Muscle of leg (tissue), 11 donors: ENCODE results near the gene SHISA9. TPM values are rescaled to one million over a fixed set of nuclear protein-coding genes. Genes with fewer than 3 reads are reported as not detected.
A peak's percentile ranks its signal among the peaks of the same experiment; 100 is the strongest.

Experiments
- DNase-seq: peaks from one replicate; pipeline ENCODE4 v3.0.0; 2013
- H3K27ac ChIP-seq: one replicate; pipeline ENCODE4 v1.5.1; 2013; ENCODE audit warnings: mild to moderate bottlenecking, low read length, control low read depth
- H3K27me3 ChIP-seq: one replicate; pipeline ENCODE4 v1.6.1; 2013; ENCODE audit warnings: low read length; ENCODE audit not compliant: control insufficient read depth, insufficient read depth
- H3K36me3 ChIP-seq: one replicate; pipeline ENCODE4 v1.6.1; 2013; ENCODE audit warnings: low read length; ENCODE audit not compliant: control insufficient read depth, insufficient read depth
- H3K4me1 ChIP-seq: one replicate; pipeline ENCODE4 v1.6.1; 2013; ENCODE audit warnings: low read length; ENCODE audit not compliant: control insufficient read depth, insufficient read depth
- H3K4me3 ChIP-seq: one replicate; pipeline ENCODE4 v1.5.1; 2013; ENCODE audit warnings: low read length, control low read depth
- H3K9me3 ChIP-seq: replicated peaks from 2 replicates; pipeline ENCODE4 v1.6.1; 2013; ENCODE audit warnings: low read depth, low read length; ENCODE audit not compliant: control insufficient read depth
- WGBS: methylation state at CpG from one replicate; pipeline ENCODE4 v1.1.5; 2013; ENCODE audit warnings: missing lambda C conversion rate; ENCODE audit not compliant: insufficient coverage; 5-methylcytosine and 5-hydroxymethylcytosine counted together
- polyA plus RNA-seq, 8 donors: library from polyadenylated mRNA; unstranded; fragments of 120-200 nt; gene quantifications; one replicate each; pipeline versions ENCODE4 v1.2.1 to v1.2.3, GENCODE V29; 2013; ENCODE audit warnings: inconsistent platforms in 1 of 8, low replicate concordance in 1 of 8; ENCODE audit not compliant: insufficient read length in 8 of 8, insufficient read depth in 1 of 8
- total RNA-seq: library from RNA; stranded (reverse); fragments of 120-200 nt; gene quantifications from one replicate; pipeline ENCODE4 v1.2.4, GENCODE V29; 2013

SHISA9 gene
- total and polyA plus RNA-seq, 9 donors = 0.04 to 0.31 (median 0.14) TPM

DNA sequence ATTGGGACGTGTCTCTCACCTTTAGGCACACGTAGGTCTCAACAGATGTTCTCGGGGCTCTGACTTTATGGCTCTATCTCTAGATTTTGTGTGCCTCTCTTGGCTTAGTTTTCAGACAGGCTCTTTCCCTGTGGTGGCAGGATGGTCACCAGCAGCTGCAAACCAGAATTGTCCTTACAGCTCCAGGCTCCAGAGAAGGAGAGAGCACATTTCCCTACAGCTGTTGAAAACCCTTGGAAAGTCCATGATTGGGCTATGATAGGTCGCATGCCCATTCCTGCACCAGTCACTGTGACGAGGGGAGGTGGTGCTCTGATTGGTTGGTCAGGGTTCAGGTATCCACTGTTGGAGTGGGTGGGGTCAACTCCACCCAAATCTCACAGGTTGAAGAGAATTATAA, 41.5 kb downstream of the SHISA9 start:
- Histone ChIP-seq H3K27ac (no peak overlapping the region), H3K4me3 (no peak overlapping the region), H3K4me1 (no peaks in the 10 kb centered on the region), H3K27me3 (no peaks in the 10 kb centered on the region), H3K9me3 (no peaks in the 10 kb centered on the region), H3K36me3 (no peaks in the 10 kb centered on the region)
- 58% methylated on average over 5 of the region's 5 CpGs for WGBS
- no peak for DNase-seq

- 70% methylated on average over 2 of the region's 3 CpGs for whole genome bisulfite sequencing
- Histone ChIP-seq H3K27me3 (no peaks in the 10 kb centered on the region), H3K4me1 (no peaks in the 10 kb centered on the region), H3K9me3 (no peaks in the 10 kb centered on the region), H3K4me3 (no peak overlapping the region), H3K36me3 (no peaks in the 10 kb centered on the region), H3K27ac (no peak overlapping the region)
- no peak for DNase-seq
These were observed 42.9 kb downstream of the SHISA9 start for GRCh38 chr16:12944300-12944699.

GRCh38 chr16:12951392-12951791, 50.0 kb downstream of the SHISA9 start:
- no peak overlapping the region for H3K4me3 ChIP-seq
- no peaks in the 10 kb centered on the region for H3K36me3 ChIP-seq
- no CpG with 5 or more reads among the region's 1 CpG for WGBS
- DNase-seq = peak; percentile 11
- H3K9me3 ChIP-seq = no peaks in the 10 kb centered on the region
- H3K27ac ChIP-seq = no peak overlapping the region
- H3K27me3 ChIP-seq = no peaks in the 10 kb centered on the region
- H3K4me1 ChIP-seq = no peaks in the 10 kb centered on the region

- 80% methylated on average over 1 of the region's 4 CpGs for WGBS
- H3K36me3 ChIP-seq = no peaks in the 10 kb centered on the region
- H3K27ac ChIP-seq = no peak overlapping the region
- H3K9me3 ChIP-seq = no peaks in the 10 kb centered on the region
- no peaks in the 10 kb centered on the region for H3K27me3 ChIP-seq
- no peaks in the 10 kb centered on the region for H3K4me1 ChIP-seq
- H3K4me3 ChIP-seq = no peak overlapping the region
- DNase-seq = no peak
These were observed 50.6 kb downstream of the SHISA9 start for GRCh38 chr16:12951976-12952375.

- Histone ChIP-seq H3K9me3 (no peaks in the 10 kb centered on the region), H3K4me1 (no peaks in the 10 kb centered on the region), H3K27me3 (no peaks in the 10 kb centered on the region), H3K4me3 (no peak overlapping the region), H3K36me3 (no peaks in the 10 kb centered on the region), H3K27ac (no peak overlapping the region)
- DNase-seq = no peak
These were observed 57.0 kb downstream of the SHISA9 start for GRCh38 chr16:12958366-12958765.

GRCh38 chr16:12959072-12959471, 57.7 kb downstream of the SHISA9 start:
- no peak for DNase-seq
- Histone ChIP-seq H3K27me3 (no peaks in the 10 kb centered on the region), H3K36me3 (no peaks in the 10 kb centered on the region), H3K27ac (no peak overlapping the region), H3K9me3 (no peaks in the 10 kb centered on the region), H3K4me3 (no peak overlapping the region), H3K4me1 (no peaks in the 10 kb centered on the region)

DNA sequence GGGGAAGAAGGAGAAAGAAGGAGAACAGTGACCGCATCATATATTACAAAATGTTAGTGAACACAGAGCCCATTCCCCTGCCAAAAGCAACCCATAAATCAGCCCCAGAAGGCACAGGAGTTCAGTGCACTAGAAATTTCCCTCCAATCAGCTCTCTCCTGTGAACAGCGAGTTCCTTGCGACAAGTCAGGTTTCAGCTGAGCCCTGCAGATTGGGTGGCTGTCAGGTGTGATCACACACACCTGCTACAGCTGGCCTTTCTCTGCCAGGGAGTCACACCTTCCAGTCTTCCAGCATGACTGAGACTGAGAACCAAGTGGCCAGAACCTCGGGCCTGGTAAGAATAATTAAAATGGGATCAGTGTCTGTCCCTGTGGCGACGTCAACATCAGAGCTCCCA, 60.2 kb downstream of the SHISA9 start:
- no peak for DNase-seq

DNA sequence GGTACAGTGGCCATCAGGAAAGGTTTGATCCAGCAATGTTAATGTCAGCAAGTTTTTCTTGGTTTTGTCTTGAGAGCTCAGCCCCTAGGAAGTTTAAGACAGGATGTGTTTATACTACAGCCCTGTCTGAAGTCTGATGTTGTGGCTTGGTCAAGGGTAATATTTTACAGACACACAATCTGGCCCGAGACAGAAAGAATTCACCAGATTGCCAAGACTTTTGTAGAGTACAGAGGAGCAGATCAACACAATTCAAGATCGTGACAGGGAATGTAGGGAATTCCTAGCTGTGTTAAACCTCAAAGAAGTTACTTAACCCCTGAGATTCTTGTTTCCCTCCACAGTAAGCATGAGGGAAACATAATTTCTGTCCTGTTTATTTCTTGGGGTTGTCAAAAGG, 63.1 kb downstream of the SHISA9 start:
- no CpG with 5 or more reads among the region's 2 CpGs for WGBS
- Histone ChIP-seq H3K4me1 (no peaks in the 10 kb centered on the region), H3K9me3 (no peaks in the 10 kb centered on the region), H3K4me3 (no peak overlapping the region), H3K27me3 (no peaks in the 10 kb centered on the region), H3K36me3 (no peaks in the 10 kb centered on the region), H3K27ac (no peak overlapping the region)
- no peak for DNase-seq

More for the DNA sequence above, 60.2 kb downstream of the SHISA9 start:
- H3K27me3 ChIP-seq = no peaks in the 10 kb centered on the region
- no peaks in the 10 kb centered on the region for H3K9me3 ChIP-seq
- H3K27ac ChIP-seq = no peak overlapping the region
- H3K36me3 ChIP-seq = no peaks in the 10 kb centered on the region
- WGBS = 43% methylated on average over 4 of the region's 6 CpGs
- no peaks in the 10 kb centered on the region for H3K4me1 ChIP-seq
- no peak overlapping the region for H3K4me3 ChIP-seq

DNA sequence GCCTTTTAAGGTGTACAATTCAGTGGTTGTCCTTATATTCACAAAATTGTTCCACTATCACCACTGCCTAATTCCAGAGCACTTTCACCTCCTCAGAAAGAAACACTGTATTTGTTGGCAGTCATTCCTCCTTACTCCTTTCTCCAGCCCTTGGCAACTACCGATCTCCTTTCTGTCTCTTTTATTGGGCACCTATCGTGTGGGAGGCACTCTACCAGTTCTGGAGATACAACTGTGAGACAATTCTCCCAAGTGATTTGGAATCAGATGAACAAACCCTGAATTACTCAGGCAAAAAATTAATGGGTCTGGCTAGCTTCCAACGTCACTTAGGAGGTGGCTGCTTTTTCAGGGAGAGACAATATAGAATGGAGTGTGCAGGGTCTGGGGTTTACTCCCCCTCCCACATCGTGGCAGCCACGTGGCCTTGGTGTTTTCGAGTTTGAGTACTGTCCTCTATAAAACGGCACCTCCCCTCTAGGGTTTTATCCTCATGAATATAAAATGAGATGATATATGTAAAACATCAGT, 63.9 kb downstream of the SHISA9 start:
- no peak for DNase-seq
- Histone ChIP-seq H3K4me3 (no peak overlapping the region), H3K27ac (no peak overlapping the region), H3K36me3 (no peaks in the 10 kb centered on the region), H3K27me3 (no peaks in the 10 kb centered on the region), H3K9me3 (no peaks in the 10 kb centered on the region), H3K4me1 (no peaks in the 10 kb centered on the region)
- 26% methylated on average over 3 of the region's 7 CpGs for WGBS

GRCh38 chr16:12971241-12971640, 69.8 kb downstream of the SHISA9 start:
- Histone ChIP-seq H3K36me3 (no peaks in the 10 kb centered on the region), H3K9me3 (no peaks in the 10 kb centered on the region), H3K4me1 (no peaks in the 10 kb centered on the region), H3K4me3 (no peak overlapping the region), H3K27me3 (no peaks in the 10 kb centered on the region), H3K27ac (no peak overlapping the region)
- DNase-seq = peak; percentile 1
- 0% methylated on average over 1 of the region's 2 CpGs for WGBS

DNA sequence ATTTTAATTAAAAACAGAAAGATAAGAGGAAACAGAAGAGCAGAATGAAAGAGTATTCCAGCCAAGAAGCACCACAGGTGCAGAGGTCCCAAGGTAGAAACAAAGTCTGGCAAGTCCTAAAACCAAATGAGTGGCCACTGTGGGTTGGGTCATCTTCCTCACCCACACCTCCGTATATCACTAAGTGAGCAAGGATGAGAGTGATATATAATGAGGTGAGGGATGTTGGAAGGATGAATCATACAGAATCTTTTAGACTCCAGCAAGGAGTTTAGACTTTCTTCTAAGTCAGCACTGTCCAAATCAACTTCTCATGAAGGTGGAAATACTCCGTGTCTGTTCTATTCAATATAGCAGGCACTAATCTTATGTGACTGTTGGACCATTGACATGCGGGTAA, 70.8 kb downstream of the SHISA9 start:
- Histone ChIP-seq H3K27me3 (no peaks in the 10 kb centered on the region), H3K36me3 (no peaks in the 10 kb centered on the region), H3K27ac (no peak overlapping the region), H3K9me3 (no peaks in the 10 kb centered on the region), H3K4me1 (no peaks in the 10 kb centered on the region), H3K4me3 (no peak overlapping the region)
- WGBS = no CpG with 5 or more reads among the region's 3 CpGs
- DNase-seq = no peak
